GM13976 (cell line): ENCODE data around the gene RBBP9.
"Not testable (repeated sequence)": the region's sequence is repeated elsewhere in the genome, so short reads cannot be mapped to it uniquely, and the experiment has no call there.

ENCODE experiments used
- DNase-seq: peaks from one replicate; pipeline ENCODE4 v3.0.0; 2012; ENCODE audit warnings: low spot score
- CTCF ChIP-seq: IDR thresholded peaks from 2 replicates; pipeline ENCODE4 v1.5.1; 2012; ENCODE audit warnings: borderline replicate concordance, mild to moderate bottlenecking; ENCODE audit not compliant: insufficient read depth; ENCODE audit errors: extremely low read depth, missing control alignments, control extremely low read depth
- in situ Hi-C: fragments of 300-500 bp; cut with MboI; formaldehyde crosslinking; loops from one replicate; pipeline ENCODE4 v1.12.0; 2022; ENCODE audit warnings: low sequenced_read_pairs, mixed read lengths, inconsistent platforms; ENCODE audit not compliant: unreplicated experiment

RBBP9 gene

GRCh38 chr20:18533978-18534644 is 37.1 kb upstream of the RBBP9 start:
- DNase-seq: no peak
- in situ Hi-C loops: no loop called here
- no peak for TF ChIP-seq CTCF

- TF ChIP-seq CTCF: no peak
- in situ Hi-C loops: no loop called here
- DNase-seq: no peak
Observed at GRCh38 chr20:18533491-18533890, 36.5 kb upstream of the RBBP9 start.

- no peak for TF ChIP-seq CTCF
- DNase-seq: no peak
- in situ Hi-C loops: no loop called here
Observed at GRCh38 chr20:18532626-18533025, 35.6 kb upstream of the RBBP9 start.

- in situ Hi-C loops: no loop called here
- no peak for TF ChIP-seq CTCF
- DNase-seq: no peak
Observed at GRCh38 chr20:18529041-18529440, 32.0 kb upstream of the RBBP9 start.

- in situ Hi-C loops: no loop called here
- no peak for TF ChIP-seq CTCF
- DNase-seq: no peak
Observed at GRCh38 chr20:18527836-18528235, 30.8 kb upstream of the RBBP9 start.

- in situ Hi-C loops: no loop called here
- no peak for TF ChIP-seq CTCF
- no peak for DNase-seq
Observed at GRCh38 chr20:18527339-18527738, 30.3 kb upstream of the RBBP9 start.

GRCh38 chr20:18526761-18527160 is 29.7 kb upstream of the RBBP9 start:
- in situ Hi-C loops, DNase-seq: not testable (repeated sequence)
